Glutamatergic neuron (in vitro differentiated cells): ENCODE measurements around the gene DUSP10. TPM values are rescaled to one million over a fixed set of nuclear protein-coding genes. Genes with fewer than 3 reads are reported as not detected.

ENCODE experiments used
- DNase-seq: peaks from one replicate; pipeline ENCODE4 v3.0.0; 2022
- H3K27ac Mint-ChIP-seq: one replicate; pipeline ENCODE4 v1.8.0; 2020; ENCODE audit warnings: mild to moderate bottlenecking, mixed read lengths, inconsistent platforms; ENCODE audit not compliant: unreplicated experiment
- H3K27me3 Mint-ChIP-seq: one replicate; pipeline ENCODE4 v1.8.0; 2020; ENCODE audit warnings: mild to moderate bottlenecking, moderate library complexity, mixed read lengths, inconsistent platforms; ENCODE audit not compliant: unreplicated experiment
- H3K36me3 Mint-ChIP-seq: one replicate; pipeline ENCODE4 v1.8.0; 2020; ENCODE audit warnings: mild to moderate bottlenecking, mixed read lengths, inconsistent platforms; ENCODE audit not compliant: unreplicated experiment
- H3K4me1 Mint-ChIP-seq: one replicate; pipeline ENCODE4 v1.8.0; 2020; ENCODE audit warnings: mild to moderate bottlenecking, low read depth, mixed read lengths, inconsistent platforms; ENCODE audit not compliant: unreplicated experiment
- H3K4me3 Mint-ChIP-seq: one replicate; pipeline ENCODE4 v1.8.0; 2020; ENCODE audit warnings: mild to moderate bottlenecking, mixed read lengths, inconsistent platforms; ENCODE audit not compliant: unreplicated experiment
- H3K9me3 Mint-ChIP-seq: one replicate; pipeline ENCODE4 v1.8.0; 2020; ENCODE audit warnings: mild to moderate bottlenecking, moderate library complexity, mixed read lengths, inconsistent platforms; ENCODE audit not compliant: unreplicated experiment
- CTCF ChIP-seq: fragments of 200-600 bp; sonication (generic); IDR thresholded peaks from one replicate; pipeline ENCODE4 v1.5.0; 2021; ENCODE audit not compliant: partially characterized antibody, unreplicated experiment
- total RNA-seq: library from RNA; stranded (reverse); fragmentation: NEBNext Ultra II Directional; extraction: Animal tissue kit (Norgen Biotek cat#: 25700); gene quantifications from one replicate; pipeline ENCODE4 v1.2.1, GENCODE V29; 2021; ENCODE audit not compliant: unreplicated experiment

Gene DUSP10
- total RNA-seq, 1 donor from 2014 or later = 21.5 TPM

GRCh38 chr1:221729771-221730330 is 12.0 kb downstream of the DUSP10 start:
- peaks cover 4% of the 10 kb centered on the region for H3K4me1 Mint-ChIP-seq
- no peak for DNase-seq
- H3K9me3 Mint-ChIP-seq = no peaks in the 10 kb centered on the region
- no peak for TF ChIP-seq CTCF
- H3K27me3 Mint-ChIP-seq = no peaks in the 10 kb centered on the region
- H3K27ac Mint-ChIP-seq = no peak overlapping the region
- no peaks in the 10 kb centered on the region for H3K36me3 Mint-ChIP-seq
- no peak overlapping the region for H3K4me3 Mint-ChIP-seq

GRCh38 chr1:221728037-221728505 is 13.8 kb downstream of the DUSP10 start:
- Mint-ChIP-seq H3K36me3 (peaks cover under 1% of the 10 kb centered on the region), H3K4me1 (peaks cover 4% of the 10 kb centered on the region), H3K4me3 (no peak overlapping the region), H3K9me3 (no peaks in the 10 kb centered on the region), H3K27ac (no peak overlapping the region), H3K27me3 (no peaks in the 10 kb centered on the region)
- DNase-seq = no peak
- no peak for TF ChIP-seq CTCF

- DNase-seq = no peak
- TF ChIP-seq CTCF = no peak
- Mint-ChIP-seq H3K4me1 (peaks cover 4% of the 10 kb centered on the region), H3K4me3 (no peak overlapping the region), H3K27ac (no peak overlapping the region), H3K27me3 (no peaks in the 10 kb centered on the region), H3K9me3 (no peaks in the 10 kb centered on the region), H3K36me3 (peaks cover 7% of the 10 kb centered on the region)
These were observed 14.5 kb downstream of the DUSP10 start for GRCh38 chr1:221727146-221728036.

GRCh38 chr1:221725735-221726672 is 15.9 kb downstream of the DUSP10 start:
- Mint-ChIP-seq H3K4me3 (no peak overlapping the region), H3K36me3 (peaks cover 9% of the 10 kb centered on the region), H3K27me3 (peaks cover 2% of the 10 kb centered on the region), H3K27ac (no peak overlapping the region), H3K4me1 (peaks cover 4% of the 10 kb centered on the region), H3K9me3 (no peaks in the 10 kb centered on the region)
- TF ChIP-seq CTCF = no peak
- no peak for DNase-seq
